B cell (primary cell): ENCODE results near the gene SLC25A48. TPM values are rescaled to one million over a fixed set of nuclear protein-coding genes. Genes with fewer than 3 reads are reported as not detected.

Source experiments
- ATAC-seq: fragments of 200-7000 bp; cut with Tn5 transposase; one replicate; pipeline ENCODE4 v1.10.0; 2021; ENCODE audit warnings: low read depth, mild to moderate bottlenecking, moderate number of reproducible peaks, moderate library complexity
- CTCF ChIA-PET: fragments of 350-600 bp; sonication (Branson Sonifier 250); formaldehyde crosslinking; loops from one replicate; lab custom pipeline; 2021; ENCODE audit warnings: antibody characterized with exemption, inconsistent platforms; lab: Charles Lee
- POLR2A ChIA-PET: fragments of 350-600 bp; sonication (Branson Sonifier 250); formaldehyde crosslinking; loops from one replicate; lab custom pipeline; 2021; ENCODE audit warnings: antibody characterized with exemption; lab: Charles Lee
- DNase-seq: peaks from one replicate; pipeline ENCODE4 v3.0.0; 2013
- H2AFZ ChIP-seq: 2 replicates; pipeline ENCODE4 v1.6.1; 2012; ENCODE audit warnings: mild to moderate bottlenecking, low read depth, low read length; ENCODE audit not compliant: insufficient read depth, poor library complexity, severe bottlenecking
- H3K27ac ChIP-seq, 2 donors: 1 replicate in 1 of 2; 2 replicates in 1 of 2; pipeline ENCODE4 v1.5.1; 2012 to 2013; ENCODE audit warnings: low read length in 2 of 2, mild to moderate bottlenecking in 2 of 2, moderate library complexity in 1 of 2
- H3K27me3 ChIP-seq, 4 experiments: fragments of 200-600 bp in 1 of 4; sonication (generic) in 1 of 4; replicated peaks in 1 of 4; 1 replicate in 2 of 4; 2 replicates in 2 of 4; pipeline versions ENCODE4 v1.6.1 to v1.7.0; 2013 to 2016; ENCODE audit warnings: low read length in 3 of 4, mild to moderate bottlenecking in 2 of 4, mixed read lengths in 1 of 4, moderate library complexity in 1 of 4; ENCODE audit not compliant: insufficient read depth in 4 of 4, control insufficient read depth in 3 of 4; ENCODE audit errors: control extremely low read depth in 1 of 4
- H3K36me3 ChIP-seq, 2 experiments: replicated peaks in 1 of 2; 1 replicate in 1 of 2; 2 replicates in 1 of 2; pipeline versions ENCODE4 v1.6.1 to v1.7.1; 2013; ENCODE audit warnings: low read length in 1 of 2; ENCODE audit not compliant: insufficient read depth in 2 of 2, control insufficient read depth in 1 of 2; ENCODE audit errors: control extremely low read depth in 1 of 2, extremely low read depth in 1 of 2
- H3K4me1 ChIP-seq, 2 donors: fragments of 200-600 bp in 1 of 2; sonication (generic) in 1 of 2; 1 replicate in 1 of 2; 2 replicates in 1 of 2; pipeline versions ENCODE4 v1.5.1 to v1.6.1; 2013 to 2017; ENCODE audit warnings: low read length in 2 of 2; ENCODE audit not compliant: control insufficient read depth in 2 of 2, insufficient read depth in 2 of 2
- H3K4me2 ChIP-seq: replicated peaks from 2 replicates; pipeline ENCODE3; 2012; ENCODE audit warnings: mild to moderate bottlenecking, low read depth, low read length; ENCODE audit not compliant: poor library complexity, severe bottlenecking
- H3K4me3 ChIP-seq, 5 experiments: fragments of 200-600 bp in 1 of 5; sonication (generic) in 1 of 5; 1 replicate in 3 of 5; 2 replicates in 2 of 5; pipeline versions ENCODE4 v1.5.1 to v1.7.0; 2011 to 2016; ENCODE audit warnings: low read length in 4 of 5, mild to moderate bottlenecking in 4 of 5, low read depth in 2 of 5, control low read depth in 1 of 5, moderate library complexity in 1 of 5; ENCODE audit not compliant: insufficient read depth in 1 of 5; ENCODE audit errors: control extremely low read depth in 1 of 5, extremely low read depth in 1 of 5
- H3K79me2 ChIP-seq: fragments of 200-600 bp; sonication (generic); one replicate; pipeline ENCODE4 v1.6.0; 2016; ENCODE audit warnings: low read length; ENCODE audit not compliant: control insufficient read depth, insufficient read depth
- H3K9ac ChIP-seq: fragments of 200-600 bp; sonication (generic); 2 replicates; pipeline ENCODE4 v1.6.1; 2017; ENCODE audit warnings: mild to moderate bottlenecking, low read length, moderate library complexity
- H3K9me3 ChIP-seq, 3 donors: one replicate each; pipeline versions ENCODE4 v1.6.1 to v1.7.1; 2013; ENCODE audit warnings: low read length in 2 of 3; ENCODE audit not compliant: control insufficient read depth in 2 of 3, insufficient read depth in 1 of 3; ENCODE audit errors: control extremely low read depth in 1 of 3
- H4K20me1 ChIP-seq: 2 replicates; pipeline ENCODE4 v1.6.0; 2012; ENCODE audit warnings: mild to moderate bottlenecking, low read length; ENCODE audit not compliant: insufficient read depth, control insufficient read depth, poor library complexity, severe bottlenecking
- H3K27ac Mint-ChIP-seq: one replicate; pipeline ENCODE4 v1.8.0; 2021; ENCODE audit warnings: mixed read lengths
- H3K27me3 Mint-ChIP-seq: one replicate; pipeline ENCODE4 v1.8.0; 2021; ENCODE audit warnings: mixed read lengths
- H3K4me1 Mint-ChIP-seq: one replicate; pipeline ENCODE4 v1.8.0; 2021; ENCODE audit warnings: mixed read lengths
- H3K4me3 Mint-ChIP-seq: one replicate; pipeline ENCODE4 v1.8.0; 2021; ENCODE audit warnings: mixed read lengths
- H3K9me3 Mint-ChIP-seq: one replicate; pipeline ENCODE4 v1.8.0; 2022; ENCODE audit warnings: mixed read lengths; ENCODE audit not compliant: insufficient read depth
- CTCF ChIP-seq: fragments of 200-600 bp; IDR thresholded peaks from one replicate; pipeline ENCODE4 v1.8.0; 2022; ENCODE audit warnings: antibody characterized with exemption, mild to moderate bottlenecking
- EZH2 ChIP-seq: IDR thresholded peaks from 2 replicates; pipeline ENCODE4 v1.6.1; 2012; ENCODE audit warnings: borderline replicate concordance, low read depth, mild to moderate bottlenecking, moderate library complexity, low read length; ENCODE audit not compliant: insufficient read depth, poor library complexity, severe bottlenecking
- WGBS: methylation state at CpG from one replicate; pipeline ENCODE4 v1.1.5; 2013; ENCODE audit warnings: missing lambda C conversion rate; ENCODE audit not compliant: insufficient coverage; 5-methylcytosine and 5-hydroxymethylcytosine counted together
- intact Hi-C: fragments of 100-400 bp; cut with micrococcal nuclease; formaldehyde crosslinking; loops from one replicate; pipeline ENCODE4 v1.10.0; 2022
- polyA plus RNA-seq: library from polyadenylated mRNA; depleted of rRNA; stranded (reverse); fragments of >200 nt; gene quantifications from 2 replicates; pipeline ENCODE4 v1.2.3, GENCODE V29; 2012
- total RNA-seq, 2 donors: library from RNA; stranded (reverse); fragments of 120-200 nt in 1 of 2; gene quantifications; 1 replicate in 1 of 2; 2 replicates in 1 of 2; pipeline versions ENCODE4 v1.2.3 to v1.2.4, GENCODE V29; 2013 to 2022

Gene SLC25A48
- total and polyA plus RNA-seq, 2 donors (not counting 1 experiment from before 2014, with no cell fraction given) = not detected

DNA sequence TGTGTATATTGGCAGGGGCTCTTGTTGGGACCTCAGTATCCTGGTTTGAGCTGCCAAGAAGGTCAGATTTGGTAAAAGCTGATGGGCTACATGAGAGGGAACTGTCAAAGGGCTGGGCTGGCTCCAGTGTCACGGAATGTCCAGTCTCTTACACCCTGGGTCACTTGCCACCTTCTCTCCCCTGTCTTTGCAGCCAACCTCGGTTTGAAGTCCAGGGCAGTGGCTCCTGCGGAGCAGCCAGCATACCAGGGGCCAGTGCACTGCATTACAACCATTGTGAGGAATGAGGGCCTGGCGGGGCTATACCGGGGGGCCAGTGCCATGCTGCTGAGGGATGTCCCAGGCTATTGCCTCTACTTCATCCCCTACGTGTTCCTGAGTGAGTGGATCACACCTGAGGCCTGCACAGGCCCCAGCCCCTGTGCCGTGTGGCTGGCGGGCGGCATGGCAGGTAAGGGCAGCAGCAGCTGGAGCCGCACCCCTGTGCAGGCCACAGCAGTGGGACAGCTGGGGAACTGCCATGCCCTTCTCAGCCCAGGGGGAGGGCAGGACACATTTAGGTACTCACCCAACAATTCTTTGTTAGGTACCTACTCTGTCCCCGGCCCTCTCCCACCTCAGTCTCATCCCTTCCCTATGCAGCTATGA, 36.9 kb downstream of the SLC25A48 start:
- intact Hi-C loops = no loop called here
- no peaks in the 10 kb centered on the region for H3K9me3 Mint-ChIP-seq
- Histone ChIP-seq H2AFZ (no peak overlapping the region), H4K20me1 (no peaks in the 10 kb centered on the region), H3K27ac (no peak overlapping the region), H3K9me3 (no peaks in the 10 kb centered on the region), H3K4me1 (no peaks in the 10 kb centered on the region), H3K79me2 (no peaks in the 10 kb centered on the region), H3K9ac (no peak overlapping the region), H3K36me3 (no peaks in the 10 kb centered on the region), H3K27me3 (no peaks in the 10 kb centered on the region), H3K4me3 (no peak overlapping the region), H3K4me2 (no peak overlapping the region)
- TF ChIP-seq CTCF (no peak), EZH2 (no peak)
- no peak overlapping the region for H3K27ac Mint-ChIP-seq
- ATAC-seq (no peak), DNase-seq (no peak)
- H3K27me3 Mint-ChIP-seq = peaks cover 5% of the 10 kb centered on the region
- no peaks in the 10 kb centered on the region for H3K4me1 Mint-ChIP-seq
- 77% methylated on average over 11 of the region's 11 CpGs for WGBS
- CTCF ChIA-PET = interaction anchor here (1.1 kb wide), 1 partner anchor 11 kb away, joined by 4 read pairs; no protein-coding TSS in a partner anchor
- POLR2A ChIA-PET = interaction anchor here (0.6 kb wide), 1 partner anchor 291 kb away, joined by 3 read pairs; no protein-coding TSS in a partner anchor
- H3K4me3 Mint-ChIP-seq = no peak overlapping the region

GRCh38 chr5:135873831-135874230, 39.4 kb downstream of the SLC25A48 start:
- no peak overlapping the region for H3K27ac ChIP-seq
- Mint-ChIP-seq H3K4me3 (no peak overlapping the region), H3K4me1 (no peaks in the 10 kb centered on the region), H3K27ac (no peak overlapping the region), H3K27me3 (peaks cover 18% of the 10 kb centered on the region), H3K9me3 (no peaks in the 10 kb centered on the region)
- TF ChIP-seq CTCF (no peak), EZH2 (no peak)
- POLR2A ChIA-PET = no interaction called here
- no peaks in the 10 kb centered on the region for H3K36me3 ChIP-seq
- no peaks in the 10 kb centered on the region for H4K20me1 ChIP-seq
- H3K4me3 ChIP-seq = no peak overlapping the region
- WGBS = 96% methylated on average over 2 of the region's 5 CpGs
- H3K4me1 ChIP-seq = no peaks in the 10 kb centered on the region
- CTCF ChIA-PET = interaction anchor here (1.1 kb wide), 2 partner anchors 13 to 14 kb away, joined by 3 read pairs; no protein-coding TSS in a partner anchor
- ATAC-seq (no peak), DNase-seq (no peak)
- H2AFZ ChIP-seq = no peak overlapping the region
- H3K9ac ChIP-seq = no peak overlapping the region
- no peak overlapping the region for H3K4me2 ChIP-seq
- H3K79me2 ChIP-seq = no peaks in the 10 kb centered on the region
- H3K27me3 ChIP-seq = peaks cover 0 to 4% (median 0%) of the 10 kb centered on the region in 4 experiments
- no peaks in the 10 kb centered on the region for H3K9me3 ChIP-seq
- intact Hi-C loops = no loop called here
